Keratinocyte (primary cell): ENCODE data around the gene XYLT2. TPM values are rescaled to one million over a fixed set of nuclear protein-coding genes. Genes with fewer than 3 reads are reported as not detected.

Source experiments
- DNase-seq: peaks from one replicate; pipeline ENCODE4 v3.0.0-alpha.2; 2011; ENCODE audit warnings: low read depth, missing footprints, low spot score
- FAIRE-seq: peaks from 2 replicates; lab custom pipeline; 2011; peaks lifted over from hg19 to GRCh38; lab: Jason Lieb, UNC
- H2AFZ ChIP-seq: 2 replicates; pipeline ENCODE4 v1.6.0; 2012; ENCODE audit warnings: low read length, control low read depth, inconsistent platforms; ENCODE audit not compliant: control insufficient read depth
- H3K27ac ChIP-seq: 2 replicates; pipeline ENCODE4 v1.5.1; 2011; ENCODE audit warnings: low read length; ENCODE audit not compliant: control insufficient read depth, insufficient read depth
- H3K27me3 ChIP-seq: 3 replicates; pipeline ENCODE4 v1.6.0; 2011; ENCODE audit warnings: low read length; ENCODE audit not compliant: control insufficient read depth, insufficient read depth; ENCODE audit errors: extremely low read depth
- H3K36me3 ChIP-seq, 2 experiments: 2 replicates in 1 of 2; 3 replicates in 1 of 2; pipeline ENCODE4 v1.5.1; 2011; ENCODE audit warnings: low read length in 2 of 2, mild to moderate bottlenecking in 1 of 2; ENCODE audit not compliant: control insufficient read depth in 2 of 2, insufficient read depth in 2 of 2; ENCODE audit errors: extremely low read depth in 1 of 2
- H3K4me1 ChIP-seq: 3 replicates; pipeline ENCODE4 v1.5.1; 2011; ENCODE audit warnings: low read length; ENCODE audit not compliant: control insufficient read depth, insufficient read depth; ENCODE audit errors: extremely low read depth
- H3K4me2 ChIP-seq: 3 replicates; pipeline ENCODE4 v1.6.0; 2011; ENCODE audit warnings: low read depth, low read length; ENCODE audit not compliant: control insufficient read depth, insufficient read depth; ENCODE audit errors: extremely low read depth
- H3K4me3 ChIP-seq, 3 experiments: fragments of 200-600 bp in 1 of 3; sonication (generic) in 1 of 3; 2 replicates in 2 of 3; 3 replicates in 1 of 3; pipeline ENCODE4 v1.5.1; 2011 to 2016; ENCODE audit warnings: low read length in 3 of 3, mild to moderate bottlenecking in 3 of 3, control low read depth in 2 of 3, inconsistent platforms in 1 of 3, low read depth in 1 of 3, mixed read lengths in 1 of 3, mixed run types in 1 of 3, moderate library complexity in 1 of 3; ENCODE audit not compliant: control insufficient read depth in 2 of 3, insufficient read depth in 2 of 3; ENCODE audit errors: extremely low read depth in 1 of 3
- H3K79me2 ChIP-seq: 2 replicates; pipeline ENCODE4 v1.6.0; 2012; ENCODE audit warnings: low read length; ENCODE audit not compliant: control insufficient read depth, insufficient read depth
- H3K9ac ChIP-seq: 3 replicates; pipeline ENCODE4 v1.6.0; 2011; ENCODE audit warnings: low read length; ENCODE audit not compliant: control insufficient read depth, insufficient read depth; ENCODE audit errors: extremely low read depth
- H3K9me1 ChIP-seq: 3 replicates; pipeline ENCODE4 v1.6.0; 2011; ENCODE audit warnings: low read length; ENCODE audit not compliant: control insufficient read depth, insufficient read depth; ENCODE audit errors: extremely low read depth
- H3K9me3 ChIP-seq: 2 replicates; pipeline ENCODE4 v1.5.1; 2012; ENCODE audit warnings: low read depth, low read length; ENCODE audit not compliant: control insufficient read depth
- H4K20me1 ChIP-seq: 3 replicates; pipeline ENCODE4 v1.6.0; 2011; ENCODE audit warnings: low read length; ENCODE audit not compliant: control insufficient read depth, insufficient read depth; ENCODE audit errors: extremely low read depth
- EZH2 ChIP-seq: IDR thresholded peaks from one replicate; pipeline ENCODE4 v1.6.1; 2012; ENCODE audit warnings: inconsistent platforms, mild to moderate bottlenecking, low read length, moderate library complexity
- dilution Hi-C: fragments of 300-500 bp; cut with MboI; formaldehyde crosslinking; loops from one replicate; pipeline ENCODE4 v1.7.0; 2020; ENCODE audit warnings: low sequenced_read_pairs; ENCODE audit not compliant: extremely low pct_ligation_motif_present
- polyA plus RNA-seq, 5 experiments: library from polyadenylated mRNA; depleted of rRNA in 3 of 5; stranded (reverse) in 3 of 5; stranded (forward) in 1 of 5; unstranded in 1 of 5; fragments of >200 nt; gene quantifications; 1 replicate in 1 of 5; 2 replicates in 3 of 5; 3 replicates in 1 of 5; pipeline versions ENCODE4 v1.2.1 to v1.2.3, GENCODE V29; 2011 to 2012; ENCODE audit warnings: missing spikeins in 2 of 5, low read depth in 1 of 5, low replicate concordance in 1 of 5
- TF ChIP-seq, protein P1 (sequence below), 3 experiments: IDR thresholded peaks in 1 of 3; conservative IDR thresholded peaks in 1 of 3; optimal IDR thresholded peaks in 1 of 3; 2 replicates in 2 of 3; 3 replicates in 1 of 3; pipeline versions ENCODE3 to v1.5.1; 2011; ENCODE audit warnings: low read length in 3 of 3, mild to moderate bottlenecking in 3 of 3, moderate library complexity in 2 of 3, control low read depth in 1 of 3, inconsistent platforms in 1 of 3; ENCODE audit not compliant: insufficient read depth in 2 of 3; ENCODE audit errors: extremely low read depth in 1 of 3

Gene XYLT2
- polyA plus RNA-seq, 1 donor (not counting 4 experiments of a cell fraction or from before 2014, with no cell fraction given): 15.3 TPM

DNA sequence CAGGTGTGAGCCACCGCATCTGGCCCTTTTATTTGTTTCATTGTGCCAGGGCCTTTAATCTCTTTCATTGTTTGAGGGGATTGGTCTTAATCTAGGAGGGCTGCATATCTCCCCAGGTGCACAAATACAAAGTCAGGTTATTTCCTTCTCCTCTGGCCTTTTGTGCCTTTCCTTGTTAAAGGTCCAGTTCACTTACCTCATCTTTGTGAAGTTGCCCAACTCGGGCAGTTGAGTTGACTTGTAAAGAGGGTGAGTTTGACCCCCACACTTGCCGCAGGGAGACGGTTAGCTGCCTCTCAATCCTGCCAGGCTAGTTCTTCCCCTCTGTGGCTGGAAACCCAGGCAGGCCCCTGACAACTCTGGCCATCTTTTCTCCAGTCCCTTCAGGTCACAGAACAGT is 38.3 kb upstream of the XYLT2 start:
- no peak for DNase-seq
- dilution Hi-C loops: no loop called here
- Histone ChIP-seq H3K36me3 (no peaks in the 10 kb centered on the region), H3K9ac (no peak overlapping the region), H3K4me2 (no peak overlapping the region), H3K27me3 (no peaks in the 10 kb centered on the region), H3K27ac (no peak overlapping the region), H2AFZ (no peak overlapping the region), H3K9me1 (no peaks in the 10 kb centered on the region), H3K79me2 (no peaks in the 10 kb centered on the region), H3K9me3 (no peaks in the 10 kb centered on the region), H3K4me1 (no peaks in the 10 kb centered on the region), H4K20me1 (no peaks in the 10 kb centered on the region), H3K4me3 (no peak overlapping the region)
- TF ChIP-seq, protein P1, sequence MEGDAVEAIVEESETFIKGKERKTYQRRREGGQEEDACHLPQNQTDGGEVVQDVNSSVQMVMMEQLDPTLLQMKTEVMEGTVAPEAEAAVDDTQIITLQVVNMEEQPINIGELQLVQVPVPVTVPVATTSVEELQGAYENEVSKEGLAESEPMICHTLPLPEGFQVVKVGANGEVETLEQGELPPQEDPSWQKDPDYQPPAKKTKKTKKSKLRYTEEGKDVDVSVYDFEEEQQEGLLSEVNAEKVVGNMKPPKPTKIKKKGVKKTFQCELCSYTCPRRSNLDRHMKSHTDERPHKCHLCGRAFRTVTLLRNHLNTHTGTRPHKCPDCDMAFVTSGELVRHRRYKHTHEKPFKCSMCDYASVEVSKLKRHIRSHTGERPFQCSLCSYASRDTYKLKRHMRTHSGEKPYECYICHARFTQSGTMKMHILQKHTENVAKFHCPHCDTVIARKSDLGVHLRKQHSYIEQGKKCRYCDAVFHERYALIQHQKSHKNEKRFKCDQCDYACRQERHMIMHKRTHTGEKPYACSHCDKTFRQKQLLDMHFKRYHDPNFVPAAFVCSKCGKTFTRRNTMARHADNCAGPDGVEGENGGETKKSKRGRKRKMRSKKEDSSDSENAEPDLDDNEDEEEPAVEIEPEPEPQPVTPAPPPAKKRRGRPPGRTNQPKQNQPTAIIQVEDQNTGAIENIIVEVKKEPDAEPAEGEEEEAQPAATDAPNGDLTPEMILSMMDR (optimal IDR thresholded peaks at IDR 0.05 in 1 of 3, IDR thresholded peaks at IDR 0.05 in 1 of 3, conservative IDR thresholded peaks at IDR 0.05 in 1 of 3; ENCODE audit: extremely low read depth in 1 of 3, insufficient read depth in 2 of 3, low read length in 3 of 3): no peak
- no peak for TF ChIP-seq EZH2
- no peak for FAIRE-seq

DNA sequence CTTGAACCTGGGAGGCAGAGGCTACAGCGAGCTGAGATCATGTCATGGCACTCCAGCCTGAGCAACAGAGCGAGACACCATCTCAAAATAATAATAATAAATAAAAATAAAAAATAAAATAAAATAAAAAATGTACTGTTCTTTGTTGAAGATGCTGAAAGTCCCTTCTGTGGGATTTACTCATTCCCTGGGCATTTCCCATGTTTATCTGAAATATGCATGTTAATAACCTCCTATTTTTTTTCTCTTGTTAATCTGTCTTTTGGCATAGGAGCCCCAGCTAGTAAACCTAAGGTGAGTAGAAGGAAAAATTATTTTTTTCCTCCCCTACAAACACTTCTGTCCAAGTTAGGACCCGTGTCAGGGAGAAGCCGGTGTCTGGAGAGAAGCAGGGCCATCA is 37.3 kb upstream of the XYLT2 start:
- Histone ChIP-seq H3K9me3 (no peaks in the 10 kb centered on the region), H2AFZ (no peak overlapping the region), H3K9ac (no peak overlapping the region), H3K36me3 (no peaks in the 10 kb centered on the region), H3K4me1 (no peaks in the 10 kb centered on the region), H3K79me2 (no peaks in the 10 kb centered on the region), H3K27me3 (no peaks in the 10 kb centered on the region), H3K4me3 (no peak overlapping the region), H3K4me2 (no peak overlapping the region), H3K27ac (no peak overlapping the region), H3K9me1 (no peaks in the 10 kb centered on the region), H4K20me1 (no peaks in the 10 kb centered on the region)
- DNase-seq (no peak), FAIRE-seq (no peak)
- dilution Hi-C loops: no loop called here
- TF ChIP-seq, protein P1 (optimal IDR thresholded peaks at IDR 0.05 in 1 of 3, IDR thresholded peaks at IDR 0.05 in 1 of 3, conservative IDR thresholded peaks at IDR 0.05 in 1 of 3; ENCODE audit: extremely low read depth in 1 of 3, insufficient read depth in 2 of 3, low read length in 3 of 3): no peak
- TF ChIP-seq EZH2: no peak
